HG02870 (cell line): Measurements from ENCODE around the gene BBIP1.
"Not testable (repeated sequence)": the region's sequence is repeated elsewhere in the genome, so short reads cannot be mapped to it uniquely, and the experiment has no call there.

Source experiments
- ATAC-seq: cut with Tn5 transposase; IDR thresholded peaks from one replicate; pipeline ENCODE4 v1.9.1; 2021; ENCODE audit warnings: mild to moderate bottlenecking, moderate library complexity; ENCODE audit not compliant: unreplicated experiment

Gene BBIP1

DNA sequence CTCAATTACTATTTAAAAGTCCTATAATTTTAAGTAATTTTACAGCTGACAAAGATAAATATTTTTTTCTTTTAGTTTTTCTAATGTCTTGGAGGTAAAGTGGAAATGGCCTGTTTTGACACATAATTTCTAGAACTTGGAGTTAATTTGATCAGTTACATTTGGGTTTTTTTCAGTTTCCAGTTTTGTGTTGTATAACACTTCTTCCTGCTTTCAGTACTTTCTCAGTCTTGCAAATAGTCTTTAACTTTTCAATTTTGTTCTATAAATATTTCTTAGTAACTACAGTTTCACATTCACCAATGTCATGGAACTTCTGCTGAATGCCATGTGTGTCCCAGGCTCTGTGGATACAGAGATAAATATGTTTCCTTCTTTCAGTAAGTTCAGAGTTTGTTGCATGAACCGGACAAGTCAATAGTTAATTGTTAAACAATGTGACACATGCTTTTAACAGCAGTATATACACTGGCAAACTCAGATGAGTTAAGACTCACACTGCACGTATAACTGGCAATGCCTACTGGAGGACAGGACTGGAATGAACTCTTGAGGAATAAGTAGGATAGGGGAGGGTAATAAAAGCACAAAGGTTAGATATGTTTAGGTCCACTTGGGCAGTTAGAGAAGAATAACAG is 5.0 kb upstream of the BBIP1 start:
- no peak for ATAC-seq

DNA sequence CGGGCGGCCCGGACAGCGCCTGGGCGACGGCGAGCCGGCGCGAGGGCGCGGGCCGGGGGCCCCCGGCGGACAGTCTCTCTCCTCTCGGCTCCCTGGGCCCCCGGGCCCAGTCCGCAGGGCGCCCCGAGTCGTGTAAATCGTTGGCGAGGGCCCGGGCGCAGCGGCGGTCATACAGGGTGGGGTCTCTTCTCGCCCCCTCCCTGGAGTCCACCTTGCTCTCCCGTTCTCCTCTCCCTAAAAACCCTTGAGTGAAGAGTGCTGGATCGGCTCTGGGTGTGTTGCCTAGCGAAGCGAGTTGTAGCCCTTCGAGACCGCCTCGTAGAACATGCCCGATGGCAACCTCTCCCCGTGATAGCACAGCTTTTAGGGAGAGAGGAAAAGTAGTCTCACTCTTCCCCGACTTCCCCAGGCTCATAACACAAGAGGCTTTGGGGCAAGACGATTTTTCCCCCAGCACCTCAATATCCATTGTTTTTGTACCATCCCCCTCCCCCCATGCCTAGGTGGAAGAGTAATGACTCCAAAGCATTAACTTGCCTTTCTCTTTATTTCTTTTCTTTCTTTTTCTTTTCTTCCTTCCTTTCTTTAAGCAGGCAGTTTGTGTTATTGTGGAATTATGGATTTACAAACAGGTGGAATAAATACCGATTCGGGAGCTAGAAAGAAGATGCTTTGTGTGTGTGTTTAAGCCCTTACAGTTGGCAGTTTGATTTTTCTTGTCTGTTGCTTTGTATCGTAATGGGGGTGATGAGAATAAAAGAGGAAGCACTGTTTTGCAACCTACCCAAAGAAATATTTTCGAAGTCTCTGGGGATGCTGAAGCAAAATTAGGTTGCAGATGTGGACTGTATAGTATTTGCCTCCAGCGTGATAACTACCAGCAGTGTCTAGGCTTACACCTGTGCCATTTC is 1.2 kb upstream of the BBIP1 start:
- peak; percentile 24 for ATAC-seq

DNA sequence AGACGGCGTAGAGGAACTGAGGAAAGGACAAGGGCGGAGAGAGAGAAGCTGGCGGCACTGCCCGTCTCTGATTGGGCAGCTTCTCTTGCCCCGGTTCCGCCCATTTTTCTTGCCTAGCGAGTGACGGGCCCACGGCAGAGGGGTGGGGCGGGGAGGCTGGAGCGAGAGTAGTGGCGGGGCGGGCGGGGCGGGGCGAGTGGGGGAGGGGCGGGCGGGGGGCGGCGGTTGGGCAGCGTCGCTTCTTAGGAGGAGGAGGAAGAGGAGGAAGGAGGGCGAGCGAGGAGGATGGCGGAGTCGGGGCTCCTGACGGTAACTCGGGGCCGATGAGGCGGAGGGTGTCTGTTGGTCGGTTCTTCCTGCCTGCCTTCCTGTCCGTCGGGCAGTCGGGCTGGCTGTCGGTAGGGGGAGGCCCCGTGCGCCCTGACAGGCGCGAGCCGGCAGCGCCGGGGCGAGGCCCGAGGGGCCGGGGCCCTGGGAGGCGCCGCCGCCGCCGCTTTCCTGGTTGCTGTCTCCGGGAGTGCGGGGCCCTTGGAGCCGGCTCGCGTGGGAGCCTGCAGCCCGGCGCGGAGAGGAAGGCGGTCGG is 460 bp upstream of the BBIP1 start, which contains the start of gene SHOC2:
TSS of gene SHOC2 (plus strand) at position 256 of the 583 bp plus-strand sequence. CDS start 44,755 bp downstream, outside the sequence.
- no peak for ATAC-seq

DNA sequence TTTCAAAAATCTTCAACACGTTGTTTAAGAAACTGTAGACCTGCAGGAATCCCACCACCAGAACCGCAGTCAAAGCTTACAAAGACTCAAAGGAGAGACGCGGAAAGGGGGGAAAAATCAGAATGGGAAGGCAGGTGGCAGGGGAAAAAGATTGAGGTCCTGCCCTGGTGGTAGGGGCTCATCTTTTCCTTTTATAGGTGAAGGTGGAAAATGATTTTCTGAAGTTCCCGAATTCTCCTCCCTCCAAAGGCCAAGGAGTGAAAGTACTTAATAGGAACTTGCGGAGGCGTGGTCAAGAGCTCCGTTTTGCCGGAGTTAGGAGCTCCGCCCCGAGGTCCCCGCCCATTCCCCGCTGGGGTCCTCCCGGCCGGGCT is 724 bp downstream of the BBIP1 start:
- ATAC-seq = no peak

DNA sequence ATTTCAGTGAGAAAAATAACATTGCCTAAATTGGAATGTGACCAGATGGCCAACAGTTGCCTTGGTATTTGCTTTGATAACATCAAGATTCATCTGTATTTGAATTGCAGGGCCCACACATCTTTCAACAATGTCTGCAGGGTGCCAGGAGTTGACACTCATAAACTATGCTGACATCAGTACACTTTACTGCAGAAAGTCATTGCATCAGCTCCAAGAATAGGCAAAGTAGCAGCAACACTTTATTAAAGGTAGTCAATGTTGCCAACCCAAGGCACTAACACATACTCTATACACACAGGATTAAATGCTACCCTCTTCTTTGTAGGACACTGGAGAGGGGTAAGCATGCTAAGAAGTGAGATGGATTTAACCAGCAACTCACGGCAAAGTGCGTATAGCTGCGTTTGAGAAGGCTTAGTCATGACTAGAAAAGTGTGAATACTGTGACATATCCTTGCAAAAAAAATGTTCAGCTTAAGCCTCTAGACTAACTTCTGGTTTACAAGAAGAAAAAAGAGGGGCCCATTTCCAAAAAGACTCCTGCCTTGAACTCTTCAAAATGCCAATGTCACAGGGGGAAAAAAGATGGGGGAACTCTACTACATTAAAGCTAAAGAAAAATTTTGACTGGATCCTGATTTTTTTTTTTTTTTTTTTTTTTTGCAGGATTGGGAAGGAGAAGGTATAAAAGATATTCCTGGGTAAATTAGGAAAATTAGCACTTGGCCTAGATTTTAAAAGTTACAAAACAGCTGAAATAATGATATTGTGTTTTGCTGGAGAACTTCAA is 2.2 kb downstream of the BBIP1 start:
- no peak for ATAC-seq

DNA sequence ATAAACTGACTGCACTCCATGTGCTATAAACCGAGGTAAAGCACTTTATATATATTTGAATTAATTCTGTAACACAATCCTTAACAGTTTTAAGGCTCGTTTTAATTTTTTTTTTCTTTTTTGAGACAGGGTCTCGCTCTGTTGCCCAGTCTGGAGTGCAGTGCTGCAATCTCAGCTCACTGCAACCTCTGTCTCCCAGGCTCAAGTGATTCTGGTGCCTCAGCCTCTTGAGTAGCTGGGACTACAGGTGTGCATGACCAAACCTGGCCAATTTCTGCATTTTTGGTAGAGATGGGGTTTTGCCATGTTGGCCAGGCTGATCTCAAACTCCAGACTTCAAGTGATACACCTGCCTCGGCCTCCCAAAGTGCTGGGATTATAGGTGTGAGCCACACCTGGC is 3.4 kb downstream of the BBIP1 start:
- ATAC-seq = not testable (repeated sequence)

DNA sequence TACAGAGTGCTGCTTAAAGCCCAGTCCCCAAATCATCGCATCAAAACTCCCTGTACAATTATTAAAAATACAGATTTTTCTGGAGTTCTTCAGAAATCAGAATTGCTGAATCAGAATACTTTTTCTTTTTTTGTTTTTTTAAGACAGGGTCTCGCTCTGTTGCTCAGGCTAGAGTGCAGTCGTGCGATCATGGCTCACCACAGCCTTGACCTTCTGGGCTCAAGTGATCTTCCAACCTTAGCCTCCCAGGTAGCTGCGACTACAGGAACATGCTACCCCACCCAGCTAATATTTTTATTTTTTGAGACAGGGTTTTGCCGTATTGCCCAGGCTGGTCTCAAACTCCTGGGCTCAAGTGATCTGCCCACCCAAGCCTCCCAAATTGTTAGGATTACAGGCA is 3.9 kb downstream of the BBIP1 start:
- ATAC-seq = no peak

DNA sequence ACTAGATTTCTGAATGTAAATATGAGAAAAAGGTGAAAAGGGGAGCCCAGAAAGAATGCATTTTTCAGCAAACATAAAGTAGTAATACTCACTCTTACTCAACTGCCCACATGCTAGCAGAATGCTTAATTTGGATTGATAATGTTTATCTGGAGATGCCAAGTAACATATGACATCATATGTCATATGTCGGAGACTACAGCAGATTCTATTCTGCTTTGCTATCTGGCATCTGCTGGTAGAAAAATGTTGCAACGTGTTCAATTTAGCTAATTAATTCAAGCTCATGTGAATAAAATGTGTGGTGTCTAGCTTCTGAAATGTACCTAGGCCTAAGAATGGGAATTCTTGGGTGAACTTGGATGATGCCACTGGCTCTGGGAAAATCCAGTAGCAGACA is 4.5 kb downstream of the BBIP1 start:
- no peak for ATAC-seq

DNA sequence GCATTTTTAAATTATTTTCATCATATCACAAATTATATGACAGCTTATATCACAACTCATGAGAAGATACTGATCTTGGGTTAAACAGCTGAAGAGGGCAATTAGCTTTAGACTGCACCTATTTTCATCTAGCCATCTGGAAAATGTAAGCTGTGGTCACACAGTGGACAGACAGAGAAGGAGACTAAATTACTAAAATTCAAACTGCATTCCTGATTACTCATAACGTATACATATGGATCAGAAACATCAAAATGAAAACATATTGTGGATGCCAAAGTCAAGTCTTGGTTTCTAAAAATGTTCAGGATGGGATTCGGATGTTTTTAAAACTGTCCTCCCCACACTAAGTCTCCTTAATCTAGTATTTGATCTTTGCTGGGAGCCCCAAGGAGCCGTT is 6.6 kb downstream of the BBIP1 start:
- no peak for ATAC-seq

DNA sequence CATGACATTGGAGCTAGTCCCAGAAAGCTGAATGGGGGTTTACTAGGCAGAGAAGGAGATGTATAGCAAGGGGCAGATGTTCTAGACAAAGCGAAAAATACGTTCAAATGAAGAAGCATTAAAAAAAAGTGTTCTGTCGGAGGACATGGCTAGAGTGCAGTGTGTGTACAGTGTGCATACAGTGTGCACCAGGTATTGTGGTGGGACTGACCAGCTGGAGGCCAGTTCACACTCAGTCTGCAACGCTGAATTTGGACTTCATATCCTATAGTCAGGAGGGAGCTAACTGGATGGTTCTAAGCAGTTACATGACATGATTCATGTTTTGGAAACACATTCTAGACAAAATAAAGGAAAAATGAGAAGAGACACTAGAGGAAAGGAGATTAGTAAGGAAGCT is 8.8 kb downstream of the BBIP1 start:
- ATAC-seq = no peak

DNA sequence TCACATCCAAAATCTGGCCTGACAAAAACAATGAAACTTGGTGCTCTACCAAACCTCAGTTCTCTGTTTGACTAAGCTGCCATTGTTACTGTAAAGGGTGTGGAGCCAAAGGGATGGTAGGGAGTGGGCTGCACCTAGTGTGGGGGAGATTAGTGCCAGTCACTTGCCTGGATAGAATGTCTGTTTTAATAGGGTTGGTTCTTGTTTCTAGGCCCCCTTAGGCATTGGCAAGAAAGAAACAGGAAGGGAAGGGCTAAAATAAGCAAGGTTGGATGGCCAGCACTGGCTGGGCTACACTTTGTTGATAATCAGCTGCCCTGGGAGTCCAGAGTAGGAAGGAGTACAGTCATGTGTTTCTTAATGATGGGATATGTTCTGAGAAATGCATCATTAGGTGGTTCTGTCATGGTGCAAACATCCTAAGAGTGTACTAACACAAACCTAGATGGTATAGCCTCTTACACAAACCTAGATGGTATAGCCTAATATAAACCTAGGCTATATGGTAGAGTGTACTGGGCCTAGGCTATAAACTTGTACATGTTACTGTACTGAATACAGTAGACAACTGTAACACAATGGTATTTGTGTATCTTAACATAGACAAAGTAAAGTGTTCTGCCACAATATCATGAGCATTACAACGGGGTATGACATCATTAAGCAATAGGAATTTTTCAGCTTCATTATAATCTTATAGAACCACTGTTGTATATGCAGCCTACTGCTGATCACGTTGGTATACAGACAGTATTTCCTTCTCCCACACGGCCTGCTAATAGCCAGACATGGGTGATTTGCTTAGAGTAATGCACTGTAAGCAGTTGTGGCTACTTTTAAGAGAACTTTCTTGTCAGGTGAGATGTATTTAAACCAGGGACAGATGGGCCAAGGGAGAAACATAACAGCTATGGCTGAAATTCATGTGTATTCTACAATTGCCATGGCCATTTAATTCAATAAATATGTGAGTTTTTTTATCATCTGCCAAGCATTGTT is 15.4 kb downstream of the BBIP1 start:
- peak; percentile 63 for ATAC-seq

DNA sequence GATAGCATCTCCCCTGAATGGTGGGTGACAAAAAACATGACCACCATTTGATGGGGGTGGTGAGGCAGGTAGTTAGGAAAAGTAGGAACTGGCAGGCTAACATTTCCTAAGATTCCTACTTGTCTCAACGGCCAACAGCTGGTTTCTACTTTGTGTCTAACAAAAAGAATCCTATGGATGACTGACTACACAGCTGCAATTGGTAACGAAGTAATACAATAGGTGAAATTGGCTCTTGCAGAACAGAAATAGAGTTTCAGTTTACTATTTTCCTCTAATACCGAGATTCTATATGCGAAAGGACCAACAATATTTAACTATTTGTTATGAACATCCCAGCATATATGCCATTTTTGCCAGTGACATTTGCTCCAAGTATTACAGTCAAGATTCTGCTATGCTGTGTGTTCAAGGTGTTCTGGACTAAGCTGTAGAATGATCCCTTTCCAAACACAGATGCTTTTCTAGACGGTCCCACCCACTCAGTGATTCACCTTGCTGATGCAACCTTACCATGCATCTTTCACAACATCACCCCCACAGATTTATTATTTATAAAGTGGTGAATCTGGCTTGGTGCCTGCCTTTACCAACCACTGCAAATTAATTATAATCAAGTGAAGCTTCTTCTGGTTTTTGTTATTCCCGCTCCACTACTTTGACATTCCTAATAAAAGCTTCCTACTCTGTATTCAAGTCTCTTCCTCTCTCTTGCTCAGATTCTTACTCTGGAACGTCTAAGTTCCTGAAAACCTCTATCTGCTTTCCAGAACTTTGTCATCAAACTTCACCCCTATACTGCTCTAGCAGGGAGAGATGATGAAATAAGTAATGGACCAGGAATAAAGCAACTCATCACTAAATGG is 16.8 kb downstream of the BBIP1 start:
- ATAC-seq = no peak

DNA sequence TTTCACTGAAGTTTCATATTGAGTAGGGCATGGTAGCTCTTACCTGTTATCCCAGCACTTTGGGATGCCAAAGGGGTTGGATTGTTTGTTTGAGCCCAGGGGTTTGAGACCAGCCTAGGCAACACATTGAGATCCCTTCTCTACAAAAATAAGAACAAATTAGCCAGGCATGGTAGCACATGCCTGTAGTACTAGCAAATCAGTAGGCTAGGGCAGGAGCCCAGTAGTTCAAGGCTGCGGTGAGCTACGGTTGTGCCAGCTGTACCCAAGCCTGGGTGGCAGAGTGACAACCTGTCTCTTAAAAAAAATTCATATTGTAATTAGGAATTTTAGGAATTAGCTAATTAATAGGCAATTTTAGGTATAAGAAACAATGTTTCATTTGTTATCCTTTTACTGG is 18.0 kb downstream of the BBIP1 start:
- ATAC-seq = no peak

DNA sequence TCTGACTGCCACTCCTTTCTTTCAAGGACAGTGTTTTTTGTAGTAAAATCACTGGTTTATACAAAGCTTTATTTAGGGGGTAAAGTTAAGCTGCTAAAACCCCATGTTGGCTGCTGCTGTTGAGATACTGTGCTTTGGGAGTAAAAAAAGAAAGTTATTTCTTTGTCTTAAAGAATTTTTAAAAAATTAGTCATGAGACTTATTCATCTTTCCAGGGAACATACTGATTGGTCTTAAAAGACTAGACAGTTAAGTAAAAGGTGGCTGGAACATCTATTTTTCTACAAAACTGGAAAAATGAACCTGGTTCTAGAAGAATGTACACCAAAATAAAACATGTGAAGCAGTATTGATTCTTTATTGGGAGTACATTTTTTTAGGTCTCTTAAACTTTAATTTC is 20.6 kb downstream of the BBIP1 start:
- no peak for ATAC-seq

DNA sequence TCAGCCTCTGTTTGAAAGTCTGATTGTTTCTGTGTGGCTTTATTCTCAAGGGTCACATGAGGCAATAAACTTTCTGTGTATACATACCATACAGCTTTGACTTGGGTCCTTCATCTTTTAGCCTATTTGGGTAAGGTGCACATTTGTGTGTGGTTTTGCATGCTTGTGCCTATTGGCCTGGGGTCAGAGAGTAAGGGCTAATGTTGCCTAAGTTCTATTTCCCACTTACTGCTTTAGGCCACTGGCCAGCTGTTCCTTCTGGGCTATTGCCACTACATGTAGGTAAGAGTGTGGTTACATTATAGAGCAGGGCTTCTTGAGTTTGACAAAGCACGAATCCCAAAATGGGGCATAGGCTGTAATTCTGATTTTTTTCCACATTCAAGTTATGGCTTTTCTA is 21.8 kb downstream of the BBIP1 start:
- ATAC-seq = no peak

DNA sequence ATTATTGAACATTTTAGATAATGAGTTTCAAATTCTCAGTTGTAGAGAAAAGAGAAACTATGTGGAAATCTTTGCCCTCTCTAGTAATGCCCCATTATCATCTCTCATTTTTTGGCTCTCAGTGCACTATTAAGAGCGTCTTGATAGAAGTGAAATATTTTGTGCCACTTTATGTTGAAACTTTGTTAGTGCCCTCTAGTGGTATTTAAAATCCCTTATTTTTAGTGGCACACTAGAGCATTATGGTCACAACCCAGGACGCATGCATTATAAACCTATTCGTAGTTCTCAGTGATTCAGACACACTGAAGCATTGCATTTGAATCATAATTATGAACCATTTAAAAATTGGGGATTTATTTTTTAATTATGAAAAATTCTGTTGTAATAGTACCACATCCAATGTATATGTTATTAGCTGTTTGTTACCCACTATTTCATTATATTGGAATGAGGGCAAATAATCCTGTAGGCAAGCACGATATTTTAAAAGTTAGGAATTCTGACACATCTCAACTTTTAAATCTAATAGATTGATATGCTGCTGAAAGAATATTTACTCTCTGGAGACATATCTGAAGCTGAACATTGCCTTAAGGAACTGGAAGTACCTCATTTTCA is 25.3 kb downstream of the BBIP1 start:
- peak; percentile 80 for ATAC-seq

DNA sequence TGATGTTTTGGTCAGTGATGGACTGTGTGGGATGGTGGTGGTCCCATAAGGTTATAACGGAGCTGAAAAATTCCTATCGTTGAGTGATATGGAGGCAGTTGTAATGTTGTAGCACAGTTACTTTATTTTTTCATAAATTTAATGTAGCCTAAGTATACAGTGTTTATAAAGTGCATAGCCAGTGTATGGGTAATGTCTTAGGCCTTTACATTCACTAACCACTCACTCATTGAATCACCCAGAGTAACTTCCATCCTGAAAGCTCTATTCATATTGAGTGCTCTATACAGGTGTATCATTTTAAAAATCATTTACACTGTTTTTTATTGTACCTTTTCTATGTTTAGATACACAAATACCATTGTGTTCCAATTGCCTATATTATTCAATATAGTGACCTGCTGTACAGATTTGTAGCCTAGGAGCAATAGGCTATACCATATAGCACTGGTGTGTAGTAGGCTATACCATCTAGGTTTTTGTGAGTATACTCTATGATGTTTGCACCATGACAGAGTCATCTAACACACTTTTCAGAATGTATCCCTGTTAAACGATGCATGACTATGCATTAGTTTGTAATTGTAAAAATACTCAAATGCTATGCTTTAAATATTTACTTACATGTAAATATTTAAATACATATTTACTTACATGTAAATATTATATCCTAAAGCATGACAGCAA is 26.2 kb downstream of the BBIP1 start:
- no peak for ATAC-seq

DNA sequence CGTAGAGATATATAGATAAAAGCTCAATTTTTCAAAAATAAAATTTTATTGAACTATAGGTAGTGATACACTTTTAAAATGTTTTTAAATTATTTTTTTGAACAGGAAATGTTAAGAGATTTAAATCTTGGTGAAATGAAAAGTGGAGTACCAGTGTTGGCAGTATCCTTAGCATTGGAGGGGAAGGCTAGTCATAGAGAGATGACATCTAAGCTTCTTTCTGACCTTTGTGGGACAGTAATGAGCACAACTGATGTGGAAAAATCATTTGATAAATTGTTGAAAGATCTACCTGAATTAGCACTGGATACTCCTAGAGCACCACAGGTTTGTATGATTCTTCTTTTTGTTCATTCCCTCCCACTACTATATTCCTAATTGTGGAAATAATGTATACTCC is 31.4 kb downstream of the BBIP1 start:
- ATAC-seq = no peak
